ENCODE results near the gene DLK2. TPM values are rescaled to one million over a fixed set of nuclear protein-coding genes. Genes with fewer than 3 reads are reported as not detected.

Gene DLK2
- total and polyA plus RNA-seq, 2 of the 13 experiments (the other 11 are each of a cell fraction or from before 2014, with no cell fraction given) = 1.2 to 3.8 TPM

- peak; percentile 64 for TF ChIP-seq SIX4 (CRISPR knock-in tag; IDR thresholded peaks at IDR 0.05)
- peak; percentile 81; the same call in 1 of the 2 replicates for TF ChIP-seq ZNF281 (CRISPR knock-in tag; IDR thresholded peaks at IDR 0.05; ENCODE audit: borderline replicate concordance)
- no peak for TF ChIP-seq ZNF792 (CRISPR knock-in tag; IDR thresholded peaks at IDR 0.05)
- TF ChIP-seq HOXA3 (CRISPR knock-in tag; IDR thresholded peaks at IDR 0.05) = peak; percentile 86
- TF ChIP-seq MTA1 (CRISPR knock-in tag; IDR thresholded peaks at IDR 0.05; ENCODE audit: borderline replicate concordance) = no peak
- TF ChIP-seq RARA (CRISPR knock-in tag; IDR thresholded peaks at IDR 0.05) = peak; percentile 90
- TF ChIP-seq SALL1 (CRISPR knock-in tag; IDR thresholded peaks at IDR 0.05) = peak; percentile 97
- TF ChIP-seq CREBL2 (CRISPR knock-in tag; IDR thresholded peaks at IDR 0.05; ENCODE audit: borderline replicate concordance) = no peak
- TF ChIP-seq E2F2 (CRISPR knock-in tag; IDR thresholded peaks at IDR 0.05; ENCODE audit: borderline replicate concordance) = 0 out of 2 replicates have a peak, but pooled peaks have one; percentile 63
- no peak for TF ChIP-seq ZSCAN9 (CRISPR knock-in tag; IDR thresholded peaks at IDR 0.05; ENCODE audit: borderline replicate concordance)
- TF ChIP-seq HMG20A (CRISPR knock-in tag; IDR thresholded peaks at IDR 0.05; ENCODE audit: borderline replicate concordance) = peak; percentile 75; the same call in 1 of the 2 replicates
- peak; percentile 82; the same call in 1 of the 2 replicates for TF ChIP-seq ZSCAN20 (CRISPR knock-in tag; IDR thresholded peaks at IDR 0.05; ENCODE audit: borderline replicate concordance)
- no peak for TF ChIP-seq ETV6 (CRISPR knock-in tag; conservative IDR thresholded peaks at IDR 0.05)
- TF ChIP-seq ZNF577 (CRISPR knock-in tag; IDR thresholded peaks at IDR 0.05; ENCODE audit: borderline replicate concordance, low read depth) = no peak
- peak; percentile 56; the same call in 1 of the 2 replicates for TF ChIP-seq SOX13 (IDR thresholded peaks at IDR 0.05)
- peak in 1 of 2 experiments; percentile 66; a peak in 1 of 4 replicates for TF ChIP-seq SOX13 (CRISPR knock-in tag; conservative IDR thresholded peaks at IDR 0.05 in 1 of 2, IDR thresholded peaks at IDR 0.05 in 1 of 2)
- peak; percentile 54; the same call in 1 of the 2 replicates for TF ChIP-seq ZNF30 (CRISPR knock-in tag; IDR thresholded peaks at IDR 0.05)
- TF ChIP-seq KDM1A (CRISPR knock-in tag; IDR thresholded peaks at IDR 0.05) = peak; percentile 53; the same call in 1 of the 2 replicates
- TF ChIP-seq PBX2 (CRISPR knock-in tag; IDR thresholded peaks at IDR 0.05) = peak; percentile 64; the same call in 1 of the 2 replicates
- peak; percentile 82; the same call in 1 of the 2 replicates for TF ChIP-seq IKZF5 (CRISPR knock-in tag; IDR thresholded peaks at IDR 0.05)
- TF ChIP-seq ZNF644 (CRISPR knock-in tag; IDR thresholded peaks at IDR 0.05; ENCODE audit: low read depth) = peak; percentile 63; the same call in 1 of the 2 replicates
- TF ChIP-seq XRCC5 (optimal IDR thresholded peaks at IDR 0.05; ENCODE audit: low read length) = peak; percentile 82
- peak; percentile 76; the same call in 1 of the 2 replicates for TF ChIP-seq TGIF2 (CRISPR knock-in tag; IDR thresholded peaks at IDR 0.05)
- no peak for TF ChIP-seq DDIT3 (CRISPR knock-in tag; IDR thresholded peaks at IDR 0.05)
- TF ChIP-seq ZNF124 (CRISPR knock-in tag; IDR thresholded peaks at IDR 0.05) = peak; percentile 68; the same call in 1 of the 2 replicates
- TF ChIP-seq KDM6A (CRISPR knock-in tag; IDR thresholded peaks at IDR 0.05; ENCODE audit: low read depth) = peak; percentile 94
These were observed 35.2 kb upstream of the DLK2 start (continued) for GRCh38 chr6:43490523-43490939.
